Thyroid gland (tissue), 4 donors: ENCODE data around the gene COMMD6.

Source experiments
- CTCF ChIP-seq, 6 experiments: fragments of 200-600 bp in 3 of 6; fragments of 450-650 bp in 3 of 6; sonication (generic) in 3 of 6; IDR thresholded peaks; one replicate each; pipeline ENCODE4 v1.5.1; 2016 to 2019; ENCODE audit warnings: antibody characterized with exemption in 6 of 6, mild to moderate bottlenecking in 2 of 6, inconsistent platforms in 1 of 6, moderate library complexity in 1 of 6
- POLR2A ChIP-seq, 2 donors: fragments of 450-650 bp; IDR thresholded peaks; one replicate each; pipeline ENCODE4 v1.6.1; 2017; ENCODE audit warnings: antibody characterized with exemption in 2 of 2, mild to moderate bottlenecking in 2 of 2, moderate library complexity in 1 of 2

- TF ChIP-seq POLR2A (IDR thresholded peaks at IDR 0.05), result no peak
- no peak for TF ChIP-seq CTCF (IDR thresholded peaks at IDR 0.05)
Measured at GRCh38 chr13:75512253-75512652, 25.4 kb downstream of the COMMD6 start.
